Head of caudate nucleus (tissue), 42 donors: ENCODE results near the gene PVALEF.
A peak's percentile ranks its signal among the peaks of the same experiment; 100 is the strongest.

ENCODE experiments used
- DNase-seq, 42 donors: peaks; one replicate each; pipeline versions ENCODE4 v3.0.0 to v3.0.0-alpha.2; 2020 to 2021; ENCODE audit warnings: mixed read lengths in 7 of 42
- intact Hi-C: fragments of 100-400 bp; cut with DNase I; formaldehyde crosslinking; loops from one replicate; pipeline ENCODE4 v1.15.0; 2022

Gene PVALEF

DNA sequence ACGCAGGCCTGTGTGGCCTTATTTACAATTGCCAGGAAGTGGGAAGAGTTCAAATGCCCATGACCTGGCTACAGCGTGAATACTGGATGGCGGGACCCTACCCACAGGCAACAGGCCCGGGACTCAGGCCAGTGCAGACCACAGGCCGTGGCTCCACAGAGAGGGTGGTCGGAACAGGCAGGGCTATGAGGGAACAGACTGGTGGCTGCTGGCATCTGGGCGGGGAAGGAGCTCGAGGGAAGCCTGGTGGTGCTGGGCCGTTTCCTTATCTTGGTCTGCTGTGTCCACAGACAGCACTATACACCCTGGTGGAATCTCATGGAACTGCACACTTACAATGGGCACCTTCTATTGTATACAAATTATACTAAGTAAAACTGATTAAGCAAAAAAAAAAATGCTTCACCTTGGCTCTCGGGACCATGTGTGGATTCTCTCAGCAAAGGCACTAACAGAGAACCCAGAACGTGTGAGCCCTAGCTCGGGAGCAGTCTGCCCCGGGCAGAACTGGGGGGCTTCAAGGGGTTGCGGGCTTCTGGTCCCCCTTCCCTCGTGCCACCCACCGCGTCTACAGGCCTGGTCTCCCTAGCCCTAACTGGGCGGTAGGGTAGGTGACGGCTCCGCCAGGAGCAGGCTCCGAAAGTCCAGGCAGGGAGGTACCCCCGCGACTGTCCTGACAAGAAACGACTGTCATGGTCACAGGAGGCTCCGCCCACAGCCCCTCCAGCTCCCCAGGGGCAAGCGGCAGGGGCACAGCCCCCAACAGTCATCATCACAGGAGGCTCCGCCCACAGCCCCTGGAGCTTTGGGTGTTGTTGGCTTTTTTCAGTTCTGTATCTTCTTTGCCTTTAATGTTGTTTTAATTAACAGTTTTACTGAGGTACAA is 35.6 kb downstream of the PVALEF start:
- peak; percentile 15 to 91 (median 69) for DNase-seq
- intact Hi-C loops: loop anchor here (10.0 kb wide), 1 partner anchor 56 kb away; no protein-coding TSS in a partner anchor

DNA sequence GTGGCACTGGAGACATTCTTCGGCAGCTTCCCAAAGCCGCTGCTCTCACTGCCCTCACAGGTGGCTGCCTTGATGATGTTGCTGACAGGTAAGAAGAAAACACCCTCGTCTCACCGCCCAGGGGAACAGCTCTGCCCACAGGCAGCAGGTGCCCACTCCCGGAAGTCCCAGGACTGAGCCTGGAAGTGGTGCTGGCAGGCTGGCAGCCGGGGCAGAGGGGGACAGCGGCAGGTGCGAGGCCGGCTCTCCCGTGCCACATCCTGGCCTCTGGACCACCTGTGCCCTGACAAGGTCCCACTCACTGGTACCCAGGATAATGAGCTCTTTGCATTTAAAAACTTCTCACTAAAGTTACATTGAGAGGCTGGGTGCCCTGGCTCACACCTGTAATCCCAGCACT is 37.0 kb downstream of the PVALEF start:
- intact Hi-C loops: loop anchor here (10.0 kb wide), 1 partner anchor 58 kb away; no protein-coding TSS in a partner anchor
- no peak for DNase-seq

DNA sequence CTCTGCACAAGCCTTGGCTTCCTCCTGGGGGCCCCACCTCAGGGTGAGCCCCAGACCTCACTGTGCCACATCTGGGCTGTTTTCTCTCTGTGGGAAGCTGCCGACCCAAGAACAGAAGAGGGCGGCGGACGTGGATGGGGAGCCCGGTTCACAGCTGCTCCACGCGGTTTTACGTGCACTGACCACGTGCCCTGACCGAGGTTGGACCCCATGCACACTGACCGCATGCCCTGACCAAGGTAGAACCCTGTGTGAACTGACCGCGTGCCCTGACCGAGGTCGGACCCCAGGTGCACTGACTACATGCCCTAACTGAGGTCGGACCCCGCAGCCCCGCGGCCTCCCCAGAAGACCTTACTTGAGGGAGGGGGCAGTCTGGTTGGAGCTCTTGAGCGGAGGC is 37.8 kb downstream of the PVALEF start:
- intact Hi-C loops: loop anchor here (10.0 kb wide), 1 partner anchor 58 kb away; no protein-coding TSS in a partner anchor

GRCh38 chr17:81204578-81204977 is 39.3 kb downstream of the PVALEF start:
- no peak for DNase-seq
- intact Hi-C loops: loop anchor here (10.0 kb wide), 1 partner anchor 60 kb away; no protein-coding TSS in a partner anchor

More for the DNA sequence above, 37.8 kb downstream of the PVALEF start:
- DNase-seq: no peak

DNA sequence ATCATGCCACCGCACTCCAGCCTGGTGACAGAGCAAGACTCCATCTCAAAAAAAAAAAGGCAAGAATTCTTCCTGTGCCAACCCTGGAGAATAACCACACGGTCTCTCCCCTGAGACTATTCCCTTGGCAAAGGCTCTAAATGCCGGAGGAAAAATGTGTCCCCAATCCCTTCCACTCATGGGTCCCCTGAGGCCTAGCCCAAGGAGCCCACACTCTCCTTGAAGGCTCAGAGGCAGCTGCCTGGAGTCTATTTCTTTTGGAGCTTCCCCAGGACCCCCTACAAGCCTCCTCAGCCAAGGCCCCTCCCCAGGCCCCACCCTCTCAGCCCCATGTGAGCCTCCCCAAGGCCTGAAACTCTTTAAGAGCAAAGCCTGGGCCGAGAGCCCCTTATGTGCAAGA is 40.9 kb downstream of the PVALEF start:
- DNase-seq: no peak
- intact Hi-C loops: loop anchor here (10.0 kb wide), 1 partner anchor 61 kb away; no protein-coding TSS in a partner anchor

- intact Hi-C loops: loop anchor here (10.0 kb wide), 1 partner anchor 62 kb away; no protein-coding TSS in a partner anchor
- DNase-seq: no peak
These were observed 41.4 kb downstream of the PVALEF start for GRCh38 chr17:81206657-81207056.

DNA sequence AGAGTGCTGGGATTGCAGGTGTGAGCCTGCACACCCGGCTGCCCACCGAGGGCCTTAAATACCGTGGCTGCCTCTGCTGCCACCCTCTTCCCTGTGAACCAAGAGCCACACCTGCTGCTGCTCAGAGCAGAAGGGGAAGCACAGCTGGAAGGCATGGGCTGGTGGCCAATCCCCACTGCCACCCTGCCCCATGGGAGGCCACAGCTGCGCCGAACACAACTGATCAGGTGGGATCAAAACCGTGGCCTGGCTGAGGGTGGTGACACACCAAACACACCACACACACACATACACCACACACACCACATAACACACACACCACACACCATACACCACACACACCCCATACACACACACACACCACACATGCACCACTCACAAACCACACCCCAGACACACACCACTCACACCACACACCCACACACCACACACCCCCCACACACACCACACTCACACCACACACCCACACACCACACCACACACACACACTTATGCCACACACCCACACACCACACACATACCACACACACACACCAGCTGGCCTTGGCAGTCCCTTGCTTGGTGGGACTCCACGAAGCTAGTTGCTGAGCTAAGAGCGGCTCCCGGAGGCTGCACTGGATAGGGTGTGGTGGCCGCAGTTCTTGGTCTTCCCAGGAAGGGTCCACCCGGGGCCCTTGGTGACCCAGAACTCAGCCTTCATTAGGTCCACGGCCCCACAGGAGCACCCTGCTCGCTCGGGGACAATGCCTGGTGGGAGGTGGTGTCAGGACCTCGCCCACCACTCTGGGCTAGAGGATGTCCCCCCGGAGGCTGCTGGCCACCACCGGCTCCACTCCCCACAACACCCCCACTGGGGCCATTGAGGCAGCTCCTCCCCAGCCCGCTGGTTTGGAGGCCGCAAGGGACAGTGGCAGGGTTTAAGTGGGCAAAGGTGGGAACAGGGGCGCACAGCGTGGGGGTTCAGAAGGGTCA is 42.6 kb downstream of the PVALEF start:
- no peak for DNase-seq
- intact Hi-C loops: loop anchor here (10.0 kb wide), 1 partner anchor 63 kb away; no protein-coding TSS in a partner anchor

GRCh38 chr17:81208651-81209050 is 43.3 kb downstream of the PVALEF start:
- intact Hi-C loops: loop anchor here (10.0 kb wide), 1 partner anchor 64 kb away; no protein-coding TSS in a partner anchor
- no peak for DNase-seq

DNA sequence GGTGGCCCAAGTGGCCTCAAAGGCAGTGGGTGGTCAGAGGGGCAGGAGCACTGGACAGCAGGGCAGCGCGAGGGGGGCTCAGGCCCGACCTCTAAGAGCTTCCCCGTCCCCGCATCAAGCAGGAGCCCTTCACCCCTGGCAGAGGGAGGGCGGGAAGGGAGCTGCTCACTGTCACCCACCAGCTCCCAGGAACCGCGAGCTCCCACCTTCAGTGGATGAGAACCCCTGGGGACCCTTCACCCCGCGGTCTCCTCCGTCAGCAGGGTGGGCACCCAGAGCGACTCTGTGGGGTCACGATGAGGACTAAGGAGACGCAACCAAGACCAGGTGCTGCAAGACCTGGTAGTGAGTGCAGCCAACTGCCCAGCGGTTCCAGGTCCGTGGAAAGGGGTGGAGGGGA is 43.8 kb downstream of the PVALEF start:
- no peak for DNase-seq
- intact Hi-C loops: loop anchor here (10.0 kb wide), 1 partner anchor 64 kb away; no protein-coding TSS in a partner anchor

DNA sequence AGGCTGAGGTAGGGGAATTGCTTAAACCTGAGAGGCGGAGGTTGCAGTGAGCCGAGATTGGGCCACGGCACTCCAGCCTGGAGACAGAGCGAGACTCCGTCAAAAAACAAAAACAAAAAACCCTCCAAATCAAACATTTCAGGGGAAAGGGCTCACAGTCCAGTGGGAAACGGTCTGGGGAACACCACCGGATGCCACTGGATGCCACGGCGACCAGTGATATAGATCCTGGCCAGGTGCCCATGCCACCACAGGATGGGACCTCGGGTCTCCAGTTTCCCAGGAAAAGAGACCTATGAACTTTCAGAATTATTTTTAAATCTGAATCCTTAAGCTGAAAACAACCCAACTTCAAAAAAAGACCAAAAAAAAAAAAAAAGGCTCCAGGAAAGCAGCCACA is 45.2 kb downstream of the PVALEF start:
- intact Hi-C loops: no loop called here
- DNase-seq: no peak

DNA sequence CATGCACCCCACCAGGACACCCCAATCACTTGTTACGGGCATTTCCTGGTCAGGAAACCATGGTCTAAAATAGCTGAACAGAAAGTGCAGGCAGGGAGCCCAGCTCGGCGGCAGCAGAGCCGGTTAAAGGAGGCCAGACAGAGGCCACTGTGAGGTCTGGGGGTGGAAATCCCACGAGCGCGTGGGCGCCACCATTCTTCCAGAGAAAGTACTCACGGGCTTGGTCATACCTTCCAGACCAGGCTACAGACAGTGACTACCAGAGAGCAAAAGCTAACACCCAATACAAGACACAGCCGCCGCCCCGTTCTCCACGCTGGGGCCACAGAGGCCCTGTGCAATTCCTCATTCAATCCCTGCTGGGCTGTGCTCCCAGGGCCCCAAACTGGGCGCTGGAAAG is 45.6 kb downstream of the PVALEF start:
- intact Hi-C loops: no loop called here
- DNase-seq: no peak

DNA sequence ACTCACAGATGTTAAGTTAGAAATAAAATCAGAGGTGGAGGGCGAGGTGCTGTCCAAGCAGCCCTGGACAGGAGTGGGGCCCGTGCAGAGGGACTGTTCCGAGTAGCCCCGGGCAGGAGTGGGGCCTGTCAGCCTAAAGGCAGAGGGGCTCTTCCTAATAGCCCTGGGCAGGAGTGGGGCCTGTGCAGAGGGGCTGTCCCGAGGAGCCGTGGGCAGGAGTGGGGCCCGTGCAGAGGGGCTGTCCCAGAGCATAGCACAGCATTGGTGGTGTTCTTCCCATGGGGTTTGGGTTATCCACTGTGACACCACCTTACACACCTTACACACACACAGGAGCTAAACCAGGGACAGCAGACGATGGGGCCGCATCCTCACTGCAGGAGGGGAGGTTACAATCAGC is 47.1 kb downstream of the PVALEF start:
- DNase-seq: no peak
- intact Hi-C loops: no loop called here

GRCh38 chr17:81213978-81214377 is 48.7 kb downstream of the PVALEF start:
- no peak for DNase-seq
- intact Hi-C loops: no loop called here

DNA sequence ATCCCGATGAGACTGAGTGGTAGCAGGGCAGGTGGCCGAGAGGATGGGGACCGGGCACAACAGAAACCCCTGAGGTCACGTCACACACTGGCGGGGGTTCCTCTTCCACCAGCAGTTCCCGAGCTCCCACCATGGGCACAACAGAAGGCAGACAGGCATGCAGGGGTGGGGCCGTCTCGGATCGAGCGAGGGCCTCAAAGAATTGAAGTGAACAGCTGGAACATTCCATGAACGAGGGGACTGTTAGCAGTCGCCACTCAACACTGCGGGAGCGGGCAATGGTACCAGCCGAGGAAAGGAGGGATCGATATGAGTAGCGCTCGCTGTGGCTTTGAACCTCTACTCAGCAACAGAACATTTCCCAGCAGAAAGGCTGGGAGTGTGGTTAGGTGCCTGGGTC is 52.2 kb downstream of the PVALEF start:
- intact Hi-C loops: no loop called here
- no peak for DNase-seq

GRCh38 chr17:81218459-81218858 is 53.2 kb downstream of the PVALEF start:
- intact Hi-C loops: no loop called here

DNA sequence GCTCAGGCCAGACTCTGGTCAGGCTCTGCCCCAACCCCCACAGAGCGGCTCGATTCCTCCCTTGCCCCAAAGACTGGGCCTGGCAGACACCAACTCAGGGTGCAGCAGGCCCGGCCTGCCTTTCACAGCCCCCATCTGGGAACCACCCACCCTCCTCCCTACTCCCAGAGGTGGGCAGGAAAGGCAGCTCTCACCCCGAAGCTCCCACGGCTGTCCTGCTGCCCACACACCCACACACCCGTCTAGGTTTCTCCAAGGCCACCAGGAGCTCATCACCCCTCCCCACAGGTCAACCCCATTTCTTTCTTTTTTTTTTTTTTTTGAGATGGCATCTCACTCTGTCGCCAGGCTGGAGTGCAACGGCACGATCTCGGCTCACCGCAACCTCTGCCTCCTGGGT is 53.7 kb downstream of the PVALEF start:
- DNase-seq: no peak
- intact Hi-C loops: no loop called here

More at GRCh38 chr17:81218459-81218858, 53.2 kb downstream of the PVALEF start:
- no peak for DNase-seq

DNA sequence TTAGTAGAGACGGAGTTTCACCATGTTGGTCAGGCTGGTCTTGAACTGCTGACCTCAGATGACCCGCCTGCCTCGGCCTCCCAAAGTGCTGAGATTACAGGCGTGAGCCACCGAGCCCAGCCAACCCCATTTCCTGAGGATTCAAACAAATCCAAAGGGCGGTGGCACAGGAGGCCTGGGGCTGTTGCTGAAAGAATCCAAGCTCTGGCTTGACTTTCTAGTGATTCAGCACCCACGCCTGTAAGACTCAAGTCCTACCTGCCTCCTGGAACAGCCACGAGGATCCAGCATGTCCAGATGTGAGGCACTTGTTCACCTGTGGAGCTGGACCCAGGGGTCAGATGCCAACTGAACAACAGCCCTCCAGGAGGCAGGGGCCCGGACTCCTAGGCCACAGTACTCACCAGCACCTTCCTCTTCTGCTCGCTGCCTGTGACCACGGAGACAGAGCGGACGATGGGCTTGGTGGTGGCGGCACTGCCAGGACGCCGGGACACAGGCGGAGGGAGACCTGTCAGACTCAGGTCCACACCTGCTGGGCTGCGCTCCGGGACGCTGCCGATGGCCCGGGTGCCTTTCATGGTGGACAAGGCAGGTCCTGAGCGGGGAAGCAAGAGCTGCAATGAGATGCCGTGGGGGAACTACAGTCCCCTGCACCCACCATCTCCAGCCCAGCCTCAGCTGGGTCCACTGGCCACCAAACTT is 54.3 kb downstream of the PVALEF start:
- no peak for DNase-seq
- intact Hi-C loops: loop anchor here (10.0 kb wide), 1 partner anchor 185 kb away; the partner anchor contains the start of gene BAIAP2

DNA sequence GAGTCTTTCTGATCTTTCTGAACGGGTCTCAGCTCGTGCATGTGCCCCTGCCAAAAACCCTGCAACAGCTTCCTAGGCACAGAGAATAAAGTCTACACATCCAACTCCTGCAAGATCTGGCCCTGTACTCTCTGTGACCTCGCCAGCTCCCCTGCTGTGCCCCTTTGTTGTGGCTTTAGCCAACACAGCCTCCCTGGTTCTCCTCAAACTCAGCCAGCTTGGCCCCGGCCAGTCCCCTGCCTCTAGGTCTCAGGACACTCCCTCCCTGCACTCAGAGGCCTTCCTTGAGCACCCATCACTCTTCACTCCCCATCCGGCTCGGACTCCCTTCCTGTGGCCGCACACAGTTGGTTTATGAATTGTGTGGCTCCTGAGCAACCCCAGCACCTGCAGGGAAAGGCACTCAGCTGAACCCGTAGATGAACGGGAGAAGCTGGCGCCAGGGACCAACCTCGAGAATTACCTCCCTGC is 56.1 kb downstream of the PVALEF start:
- no peak for DNase-seq
- intact Hi-C loops: loop anchor here (10.0 kb wide), 1 partner anchor 187 kb away; the partner anchor contains the start of gene BAIAP2
